Endodermal cell (in vitro differentiated cells): Measurements from ENCODE around the gene SLC22A16. TPM values are rescaled to one million over a fixed set of nuclear protein-coding genes. Genes with fewer than 3 reads are reported as not detected.

Experiments used
- DNase-seq: peaks from one replicate; pipeline ENCODE4 v3.0.0-alpha.2; 2017
- H3K27ac ChIP-seq: 2 replicates; pipeline ENCODE4 v1.5.1; 2013; ENCODE audit warnings: mild to moderate bottlenecking, low read depth, low read length, moderate library complexity
- H3K27me3 ChIP-seq: 2 replicates; pipeline ENCODE4 v1.6.1; 2013; ENCODE audit warnings: mild to moderate bottlenecking, low read length, moderate library complexity; ENCODE audit not compliant: insufficient read depth, control insufficient read depth, poor library complexity, severe bottlenecking
- H3K36me3 ChIP-seq: 2 replicates; pipeline ENCODE4 v1.7.0; 2013; ENCODE audit warnings: mild to moderate bottlenecking, low read length, moderate library complexity; ENCODE audit not compliant: control insufficient read depth, insufficient read depth
- H3K4me1 ChIP-seq: one replicate; pipeline ENCODE4 v1.7.0; 2013; ENCODE audit warnings: low read length; ENCODE audit not compliant: control insufficient read depth, insufficient read depth
- H3K4me3 ChIP-seq: 2 replicates; pipeline ENCODE4 v1.5.1; 2013; ENCODE audit warnings: mild to moderate bottlenecking, low read length, moderate library complexity
- H3K9ac ChIP-seq: 2 replicates; pipeline ENCODE4 v1.6.1; 2013; ENCODE audit warnings: mild to moderate bottlenecking, low read length, moderate library complexity; ENCODE audit not compliant: poor library complexity, severe bottlenecking; ENCODE audit errors: extremely low read depth
- H3K9me3 ChIP-seq: 2 replicates; pipeline ENCODE4 v1.6.1; 2013; ENCODE audit warnings: mild to moderate bottlenecking, low read length, moderate library complexity; ENCODE audit not compliant: control insufficient read depth
- H3K27ac Mint-ChIP-seq: 2 replicates; pipeline ENCODE4 v1.8.0; 2020; ENCODE audit warnings: mixed read lengths
- H3K27me3 Mint-ChIP-seq: 2 replicates; pipeline ENCODE4 v1.8.0; 2021; ENCODE audit warnings: mild to moderate bottlenecking, mixed read lengths; ENCODE audit not compliant: insufficient read depth
- H3K36me3 Mint-ChIP-seq: 2 replicates; pipeline ENCODE4 v1.8.0; 2020; ENCODE audit warnings: low read depth, mixed read lengths
- H3K4me1 Mint-ChIP-seq: 2 replicates; pipeline ENCODE4 v1.8.0; 2020; ENCODE audit warnings: mixed read lengths
- H3K4me3 Mint-ChIP-seq: 2 replicates; pipeline ENCODE4 v1.8.0; 2020; ENCODE audit warnings: mild to moderate bottlenecking, moderate library complexity, mixed read lengths
- H3K9me3 Mint-ChIP-seq: 2 replicates; pipeline ENCODE4 v1.8.0; 2020; ENCODE audit warnings: mild to moderate bottlenecking, mixed read lengths
- CTCF ChIP-seq: fragments of 200-600 bp; sonication (generic); conservative IDR thresholded peaks from 2 replicates; pipeline ENCODE4 v1.5.0; 2021; ENCODE audit warnings: antibody characterized with exemption, mild to moderate bottlenecking
- WGBS, 2 experiments: methylation state at CpG; one replicate each; pipeline versions ENCODE4 v1.1.5 to v1.1.7; 2013; ENCODE audit warnings: missing lambda C conversion rate in 2 of 2, mixed read lengths in 1 of 2; ENCODE audit not compliant: insufficient coverage in 1 of 2, insufficient read length in 1 of 2; 5-methylcytosine and 5-hydroxymethylcytosine counted together
- total RNA-seq, 2 donors: library from RNA; stranded (reverse); fragmentation: NEBNext Ultra II Directional in 1 of 2; extraction: Animal tissue kit (Norgen Biotek cat#: 25700) in 1 of 2; gene quantifications; 2 replicates in 1 of 2; 3 replicates in 1 of 2; pipeline ENCODE4 v1.2.1, GENCODE V29; 2021

SLC22A16 gene
- total RNA-seq, 2 donors from 2014 or later = not detected

- Histone ChIP-seq H3K9ac (no peak overlapping the region), H3K9me3 (peaks cover 14% of the 10 kb centered on the region), H3K36me3 (no peaks in the 10 kb centered on the region), H3K27me3 (no peaks in the 10 kb centered on the region), H3K27ac (no peak overlapping the region), H3K4me1 (no peaks in the 10 kb centered on the region), H3K4me3 (no peak overlapping the region)
- no peaks in the 10 kb centered on the region for H3K4me1 Mint-ChIP-seq
- WGBS, 2 experiments = 83 to 90% methylated on average over 1 to 7 of the region's 7 CpGs
- H3K9me3 Mint-ChIP-seq = peaks cover 5% of the 10 kb centered on the region
- H3K4me3 Mint-ChIP-seq = no peak overlapping the region
- no peak for TF ChIP-seq CTCF
- no peak for DNase-seq
- H3K36me3 Mint-ChIP-seq = no peaks in the 10 kb centered on the region
- peaks cover 7% of the 10 kb centered on the region for H3K27me3 Mint-ChIP-seq
- no peak overlapping the region for H3K27ac Mint-ChIP-seq
These were observed 6.5 kb upstream of the SLC22A16 start for GRCh38 chr6:110482774-110483400.

GRCh38 chr6:110481081-110481480, 4.7 kb upstream of the SLC22A16 start:
- H3K27ac Mint-ChIP-seq = no peak overlapping the region
- H3K36me3 Mint-ChIP-seq = no peaks in the 10 kb centered on the region
- peaks cover 14% of the 10 kb centered on the region for H3K9me3 ChIP-seq
- peaks cover 7% of the 10 kb centered on the region for H3K27me3 Mint-ChIP-seq
- no peak for TF ChIP-seq CTCF
- no peaks in the 10 kb centered on the region for H3K27me3 ChIP-seq
- H3K9me3 Mint-ChIP-seq = peaks cover 5% of the 10 kb centered on the region
- H3K4me3 ChIP-seq = peak overlapping the region; percentile 19
- no peak for DNase-seq
- H3K36me3 ChIP-seq = no peaks in the 10 kb centered on the region
- no peak overlapping the region for H3K27ac ChIP-seq
- H3K4me1 ChIP-seq = no peaks in the 10 kb centered on the region
- H3K9ac ChIP-seq = no peak overlapping the region
- H3K4me1 Mint-ChIP-seq = no peaks in the 10 kb centered on the region
- H3K4me3 Mint-ChIP-seq = no peak overlapping the region

GRCh38 chr6:110475066-110475653, 1.3 kb downstream of the SLC22A16 start:
- no peaks in the 10 kb centered on the region for H3K4me1 Mint-ChIP-seq
- Histone ChIP-seq H3K9me3 (peaks cover 7% of the 10 kb centered on the region), H3K9ac (no peak overlapping the region), H3K4me3 (no peak overlapping the region), H3K27ac (no peak overlapping the region), H3K27me3 (peaks cover 8% of the 10 kb centered on the region), H3K36me3 (no peaks in the 10 kb centered on the region), H3K4me1 (no peaks in the 10 kb centered on the region)
- no peak for TF ChIP-seq CTCF
- H3K9me3 Mint-ChIP-seq = peaks cover 18% of the 10 kb centered on the region
- no peak for DNase-seq
- no peak overlapping the region for H3K27ac Mint-ChIP-seq
- H3K27me3 Mint-ChIP-seq = peaks cover 11% of the 10 kb centered on the region
- no peaks in the 10 kb centered on the region for H3K36me3 Mint-ChIP-seq
- H3K4me3 Mint-ChIP-seq = no peak overlapping the region
- 88 to 93% methylated on average over 8 to 10 of the region's 10 CpGs for WGBS, 2 experiments
